NT2/D1 (cell line): ENCODE data around the gene XKR7.

Experiments used
- SUZ12 ChIP-seq: IDR thresholded peaks from 2 replicates; pipeline ENCODE4 v1.6.1; 2011; ENCODE audit not compliant: insufficient read length, insufficient read depth; ENCODE audit errors: extremely low read depth
- YY1 ChIP-seq: IDR thresholded peaks from 2 replicates; pipeline ENCODE4 v1.6.1; 2011; ENCODE audit not compliant: insufficient read length, insufficient read depth
- ZNF274 ChIP-seq: IDR thresholded peaks from 2 replicates; pipeline ENCODE4 v1.6.1; 2011; ENCODE audit warnings: mild to moderate bottlenecking, low read depth, low read length

DNA sequence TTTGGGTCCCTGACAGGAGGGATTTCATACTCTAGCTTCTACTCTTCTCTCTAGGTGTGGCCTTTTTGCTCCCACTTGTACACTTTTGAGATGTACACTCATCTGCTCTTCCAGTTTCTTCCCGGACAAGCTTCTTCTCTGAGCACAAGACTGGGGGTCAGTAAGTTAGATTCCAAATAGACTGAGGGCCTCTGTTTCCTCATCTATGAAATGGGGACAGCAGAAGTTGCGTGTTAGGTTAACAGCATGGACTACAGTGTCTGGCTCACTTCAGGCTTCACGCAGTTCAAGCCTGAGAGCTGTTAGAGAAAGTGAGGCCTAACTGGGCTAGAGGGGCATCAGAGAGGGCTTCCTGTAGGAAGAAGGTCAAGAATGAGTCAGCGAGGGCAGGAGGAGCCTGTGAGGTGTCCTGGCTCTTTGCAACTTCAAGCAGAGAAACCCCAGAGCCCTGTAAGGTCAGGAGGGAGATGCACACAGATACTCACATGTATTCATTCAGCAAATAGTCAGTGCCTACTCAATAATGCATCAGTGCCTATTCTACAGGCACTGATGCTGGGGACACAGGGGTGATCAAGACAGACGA is 20.6 kb downstream of the XKR7 start:
- no peak for TF ChIP-seq SUZ12
- TF ChIP-seq ZNF274 = no peak
- no peak for TF ChIP-seq YY1
